GM12875 (cell line): ENCODE measurements around the gene MDFIC2.
"Not testable (repeated sequence)": the region's sequence is repeated elsewhere in the genome, so short reads cannot be mapped to it uniquely, and the experiment has no call there.

Experiments
- H3K4me3 ChIP-seq: one replicate; pipeline ENCODE4 v1.5.1; 2011; ENCODE audit warnings: low read depth, low read length, control low read depth
- TF ChIP-seq, protein P1 (sequence below): IDR thresholded peaks from 2 replicates; pipeline ENCODE4 v1.5.1; 2011; ENCODE audit warnings: low read depth, mild to moderate bottlenecking, control low read depth, inconsistent platforms, low read length, moderate library complexity, borderline replicate concordance; ENCODE audit not compliant: insufficient read depth

The MDFIC2 gene

DNA sequence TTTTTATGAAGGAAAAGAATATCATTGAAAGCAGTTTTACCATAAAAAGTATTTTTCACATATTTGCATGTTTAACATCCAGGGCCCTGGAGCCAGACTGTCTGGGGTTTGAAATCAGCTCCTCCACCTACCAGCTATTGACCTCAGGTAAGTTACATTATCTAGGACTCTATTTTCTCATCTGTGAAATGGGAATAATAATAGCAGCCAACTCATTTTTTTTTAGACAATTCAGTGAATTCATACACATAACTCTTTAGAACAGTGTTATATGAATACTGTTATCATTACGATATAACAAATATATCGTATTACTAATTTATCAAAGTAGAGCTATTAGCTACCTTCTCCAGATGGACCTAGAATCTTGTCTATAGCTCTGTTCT, 21.3 kb downstream of the MDFIC2 start:
- H3K4me3 ChIP-seq = no peak overlapping the region
- TF ChIP-seq, protein P1, sequence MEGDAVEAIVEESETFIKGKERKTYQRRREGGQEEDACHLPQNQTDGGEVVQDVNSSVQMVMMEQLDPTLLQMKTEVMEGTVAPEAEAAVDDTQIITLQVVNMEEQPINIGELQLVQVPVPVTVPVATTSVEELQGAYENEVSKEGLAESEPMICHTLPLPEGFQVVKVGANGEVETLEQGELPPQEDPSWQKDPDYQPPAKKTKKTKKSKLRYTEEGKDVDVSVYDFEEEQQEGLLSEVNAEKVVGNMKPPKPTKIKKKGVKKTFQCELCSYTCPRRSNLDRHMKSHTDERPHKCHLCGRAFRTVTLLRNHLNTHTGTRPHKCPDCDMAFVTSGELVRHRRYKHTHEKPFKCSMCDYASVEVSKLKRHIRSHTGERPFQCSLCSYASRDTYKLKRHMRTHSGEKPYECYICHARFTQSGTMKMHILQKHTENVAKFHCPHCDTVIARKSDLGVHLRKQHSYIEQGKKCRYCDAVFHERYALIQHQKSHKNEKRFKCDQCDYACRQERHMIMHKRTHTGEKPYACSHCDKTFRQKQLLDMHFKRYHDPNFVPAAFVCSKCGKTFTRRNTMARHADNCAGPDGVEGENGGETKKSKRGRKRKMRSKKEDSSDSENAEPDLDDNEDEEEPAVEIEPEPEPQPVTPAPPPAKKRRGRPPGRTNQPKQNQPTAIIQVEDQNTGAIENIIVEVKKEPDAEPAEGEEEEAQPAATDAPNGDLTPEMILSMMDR = no peak

DNA sequence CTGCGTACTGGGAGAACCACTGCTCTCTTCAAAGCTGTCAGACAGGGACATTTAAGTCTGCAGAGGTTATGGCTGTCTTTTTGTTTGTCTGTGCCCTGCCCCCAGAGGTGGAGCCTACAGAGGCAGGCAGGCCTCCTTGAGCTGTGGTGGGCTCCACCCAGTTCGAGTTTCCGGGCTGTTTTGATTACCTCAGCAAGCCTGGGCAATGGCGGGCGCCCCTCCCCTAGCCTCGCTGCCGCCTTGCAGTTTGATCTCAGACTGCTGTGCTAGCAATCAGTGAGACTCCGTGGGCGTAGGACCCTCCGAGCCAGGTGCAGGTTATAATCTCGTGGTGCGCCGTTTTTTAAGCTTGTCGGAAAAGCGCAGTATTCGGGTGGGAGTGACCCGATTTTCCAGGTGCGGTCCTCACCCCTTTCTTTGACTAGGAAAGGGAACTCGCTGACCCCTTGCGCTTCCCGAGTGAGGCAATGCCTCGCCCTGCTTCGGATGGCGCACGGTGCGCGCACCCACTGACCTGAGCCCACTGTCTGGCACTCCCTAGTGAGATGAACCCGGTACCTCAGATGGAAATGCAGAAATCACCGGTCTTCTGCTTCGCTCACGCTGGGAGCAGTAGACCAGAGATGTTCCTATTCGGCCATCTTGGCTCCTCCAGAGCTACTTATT, 21.9 kb downstream of the MDFIC2 start:
- not testable (repeated sequence) for H3K4me3 ChIP-seq

DNA sequence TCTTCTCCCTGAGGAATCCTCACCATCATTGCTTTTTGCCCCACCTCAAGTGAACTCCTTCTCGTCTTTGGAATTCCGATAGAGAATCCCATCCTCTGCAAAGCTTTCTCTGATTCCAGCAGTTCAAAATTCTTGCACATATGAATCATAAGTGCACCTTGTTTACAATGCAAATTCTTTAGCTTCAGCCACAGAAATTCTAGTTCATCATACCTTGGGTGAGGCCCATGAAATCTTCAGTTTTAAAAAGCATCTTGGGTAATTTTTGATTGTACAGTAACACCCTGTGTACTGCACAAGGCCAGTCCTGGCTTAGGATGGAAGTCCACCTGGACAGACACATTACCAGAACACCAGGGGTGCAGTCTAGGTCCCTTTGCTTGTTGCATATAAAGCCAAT, 30.8 kb downstream of the MDFIC2 start:
- H3K4me3 ChIP-seq = no peak overlapping the region

DNA sequence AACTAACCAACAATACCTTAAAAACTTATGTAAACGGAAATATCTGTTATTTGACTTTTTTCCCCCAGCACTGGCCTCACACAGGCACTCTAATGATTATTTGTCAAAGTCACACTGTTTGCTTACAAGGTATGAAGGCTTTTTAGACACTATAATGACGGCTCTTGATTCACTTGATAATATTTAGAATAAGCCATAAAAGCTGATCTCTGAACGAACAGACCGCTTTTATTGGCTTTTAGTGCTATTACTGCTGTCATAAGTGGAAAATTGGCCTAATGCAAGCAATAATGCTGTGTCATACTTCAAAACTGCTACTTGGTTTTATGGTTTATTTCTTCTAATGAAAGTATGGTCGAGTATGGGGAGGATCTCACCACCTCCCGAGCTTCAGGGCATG, 35.1 kb downstream of the MDFIC2 start:
- TF ChIP-seq, protein P1 = no peak
- no peak overlapping the region for H3K4me3 ChIP-seq

More for the DNA sequence above, 30.8 kb downstream of the MDFIC2 start:
- TF ChIP-seq, protein P1 = no peak

DNA sequence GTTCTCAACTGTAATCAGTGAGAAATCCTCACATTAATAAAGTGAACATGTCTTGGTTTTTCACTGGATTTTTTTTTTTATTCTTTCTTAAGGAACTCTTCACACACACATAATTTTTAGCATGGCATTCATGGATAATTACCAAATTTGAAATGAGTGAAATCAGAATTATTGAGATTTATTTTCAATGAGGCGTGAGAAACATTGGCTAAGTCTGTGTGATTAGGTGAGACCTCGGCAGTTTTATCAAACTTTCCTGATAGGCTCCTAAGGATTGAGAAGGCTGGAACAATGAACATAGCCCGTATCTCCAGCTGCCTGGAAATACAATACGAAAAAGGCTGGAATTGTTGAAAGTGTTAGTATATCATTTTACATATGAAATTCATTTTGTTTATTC, 35.5 kb downstream of the MDFIC2 start:
- no peak overlapping the region for H3K4me3 ChIP-seq
- TF ChIP-seq, protein P1 = no peak

DNA sequence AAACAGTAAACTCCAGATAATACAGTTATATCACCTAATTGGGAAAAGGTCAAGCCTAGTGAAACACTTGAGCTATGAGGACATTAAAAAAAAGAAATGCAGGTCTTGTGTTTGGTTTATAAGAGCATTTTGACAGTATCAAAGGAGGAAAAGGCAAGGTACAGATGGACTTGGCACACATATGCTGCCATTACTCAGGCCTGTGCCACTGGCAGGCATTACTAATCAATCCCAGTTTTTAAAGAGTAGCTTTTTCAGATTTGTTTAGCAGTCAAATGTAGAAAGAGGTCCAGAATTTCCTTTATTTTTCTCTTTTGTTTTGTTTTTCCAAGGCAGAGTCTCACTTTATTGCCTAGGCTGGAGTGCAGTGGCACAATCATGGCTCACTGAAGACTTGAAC, 38.9 kb downstream of the MDFIC2 start:
- TF ChIP-seq, protein P1 = no peak
- no peak overlapping the region for H3K4me3 ChIP-seq

DNA sequence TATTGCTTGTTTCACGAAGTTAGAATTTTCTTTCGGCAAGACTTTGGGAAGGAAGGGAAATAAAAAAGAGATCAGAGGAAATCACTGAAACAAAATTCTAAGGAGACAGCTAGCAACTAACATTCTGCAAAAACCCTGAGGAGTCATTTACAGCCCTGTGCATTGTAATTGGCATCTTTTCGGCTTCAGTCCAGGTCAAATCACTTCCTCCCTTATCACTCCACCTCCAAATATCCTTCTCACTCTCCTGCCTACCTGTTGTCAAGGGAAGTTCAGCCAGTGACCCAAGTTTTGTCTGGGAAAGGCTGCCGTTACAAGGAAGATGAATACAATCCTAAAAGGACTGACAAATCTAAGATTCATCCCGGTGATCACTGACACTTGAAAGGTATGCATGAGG, 39.6 kb downstream of the MDFIC2 start:
- H3K4me3 ChIP-seq = no peak overlapping the region
- TF ChIP-seq, protein P1 = no peak
